HL-60/S4 treated with retinoic acid at 250 ng/mL for 4 days and 3 days (cell line): ENCODE measurements around the gene DNAL4.

Source experiments
- in situ Hi-C: fragments of 300-500 bp; cut with MboI; formaldehyde crosslinking; loops from 2 replicates; pipeline ENCODE4 v1.7.0; 2022; ENCODE audit warnings: low sequenced_read_pairs

The DNAL4 gene

GRCh38 chr22:38788021-38788816, 5.7 kb downstream of the DNAL4 start:
- in situ Hi-C loops: no loop called here

- in situ Hi-C loops: no loop called here
Observed at GRCh38 chr22:38786631-38787030, 7.3 kb downstream of the DNAL4 start.

- in situ Hi-C loops: no loop called here
Observed at GRCh38 chr22:38784856-38785255, 9.1 kb downstream of the DNAL4 start.

- in situ Hi-C loops: no loop called here
Observed at GRCh38 chr22:38784035-38784434, 9.9 kb downstream of the DNAL4 start.

GRCh38 chr22:38783095-38783615, 10.8 kb downstream of the DNAL4 start:
- in situ Hi-C loops: no loop called here

- in situ Hi-C loops: no loop called here
Observed at GRCh38 chr22:38782402-38783094, 11.4 kb downstream of the DNAL4 start.

- in situ Hi-C loops: no loop called here
Observed at GRCh38 chr22:38781033-38781432, 12.9 kb downstream of the DNAL4 start.

GRCh38 chr22:38777087-38777671, 16.8 kb downstream of the DNAL4 start:
- in situ Hi-C loops: no loop called here

- in situ Hi-C loops: no loop called here
Observed at GRCh38 chr22:38776086-38776485, 17.9 kb downstream of the DNAL4 start.

- in situ Hi-C loops: no loop called here
Observed at GRCh38 chr22:38775656-38776055, 18.3 kb downstream of the DNAL4 start.

- in situ Hi-C loops: no loop called here
Observed at GRCh38 chr22:38774496-38775166, 19.3 kb downstream of the DNAL4 start.

- in situ Hi-C loops: no loop called here
Observed at GRCh38 chr22:38773363-38773946, 20.5 kb downstream of the DNAL4 start.

GRCh38 chr22:38772623-38772873, 21.4 kb downstream of the DNAL4 start:
- in situ Hi-C loops: no loop called here

GRCh38 chr22:38770257-38770949, 23.5 kb downstream of the DNAL4 start:
- in situ Hi-C loops: no loop called here

GRCh38 chr22:38768036-38768435, 25.9 kb downstream of the DNAL4 start:
- in situ Hi-C loops: no loop called here

GRCh38 chr22:38767313-38767712, 26.6 kb downstream of the DNAL4 start:
- in situ Hi-C loops: no loop called here

- in situ Hi-C loops: no loop called here
Observed at GRCh38 chr22:38766076-38766777, 27.7 kb downstream of the DNAL4 start.

GRCh38 chr22:38762551-38762983, 31.4 kb downstream of the DNAL4 start:
- in situ Hi-C loops: no loop called here

GRCh38 chr22:38761202-38762162, 32.5 kb downstream of the DNAL4 start:
- in situ Hi-C loops: no loop called here
